Thyroid gland (tissue), 4 donors: ENCODE data around the gene MPG. TPM values are rescaled to one million over a fixed set of nuclear protein-coding genes. Genes with fewer than 3 reads are reported as not detected.

Experiments used
- DNase-seq, 2 donors: peaks; one replicate each; pipeline ENCODE4 v3.0.0-alpha.2; 2019
- H3K27ac ChIP-seq, 3 donors: fragments of 200-600 bp; sonication (generic); 1 replicate in 2 of 3; 2 replicates in 1 of 3; pipeline ENCODE4 v1.5.1; 2016 to 2019; ENCODE audit warnings: mild to moderate bottlenecking in 1 of 3, moderate library complexity in 1 of 3
- H3K27me3 ChIP-seq: fragments of 200-600 bp; sonication (generic); one replicate; pipeline ENCODE4 v1.5.1; 2019
- H3K36me3 ChIP-seq, 2 donors: fragments of 200-600 bp; sonication (generic); one replicate each; pipeline ENCODE4 v1.5.1; 2016 to 2019
- H3K4me1 ChIP-seq, 2 donors: fragments of 200-600 bp; sonication (generic); one replicate each; pipeline ENCODE4 v1.5.1; 2017 to 2019
- H3K4me3 ChIP-seq, 3 donors: fragments of 200-600 bp; sonication (generic); replicated peaks in 1 of 3; 1 replicate in 2 of 3; 2 replicates in 1 of 3; pipeline ENCODE4 v1.5.1; 2016; ENCODE audit warnings: mild to moderate bottlenecking in 1 of 3
- H3K9me3 ChIP-seq: fragments of 200-600 bp; sonication (generic); one replicate; pipeline ENCODE4 v1.5.1; 2017
- CTCF ChIP-seq, 6 experiments: fragments of 200-600 bp in 3 of 6; fragments of 450-650 bp in 3 of 6; sonication (generic) in 3 of 6; IDR thresholded peaks; one replicate each; pipeline ENCODE4 v1.5.1; 2016 to 2019; ENCODE audit warnings: antibody characterized with exemption in 6 of 6, mild to moderate bottlenecking in 2 of 6, inconsistent platforms in 1 of 6, moderate library complexity in 1 of 6
- POLR2A ChIP-seq, 2 donors: fragments of 450-650 bp; IDR thresholded peaks; one replicate each; pipeline ENCODE4 v1.6.1; 2017; ENCODE audit warnings: antibody characterized with exemption in 2 of 2, mild to moderate bottlenecking in 2 of 2, moderate library complexity in 1 of 2
- WGBS, 2 donors: methylation state at CpG; one replicate each; pipeline ENCODE4 v1.1.5; 2017; 5-methylcytosine and 5-hydroxymethylcytosine counted together
- intact Hi-C: fragments of 100-400 bp; cut with DNase I; formaldehyde crosslinking; loops from one replicate; pipeline ENCODE4 v1.15.1; 2023
- total RNA-seq, 4 donors: library from RNA; depleted of rRNA; stranded (reverse); fragments of >200 nt; gene quantifications; one replicate each; pipeline ENCODE4 v1.2.3, GENCODE V29; 2016

MPG gene
- total RNA-seq, 4 donors from 2014 or later, result 75.8 to 150 (median 104) TPM

- peaks cover 0 to 10% of the 10 kb centered on the region in 2 donors for H3K4me1 ChIP-seq
Measured at GRCh38 chr16:100989-101388, 23.0 kb downstream of the MPG start.

DNA sequence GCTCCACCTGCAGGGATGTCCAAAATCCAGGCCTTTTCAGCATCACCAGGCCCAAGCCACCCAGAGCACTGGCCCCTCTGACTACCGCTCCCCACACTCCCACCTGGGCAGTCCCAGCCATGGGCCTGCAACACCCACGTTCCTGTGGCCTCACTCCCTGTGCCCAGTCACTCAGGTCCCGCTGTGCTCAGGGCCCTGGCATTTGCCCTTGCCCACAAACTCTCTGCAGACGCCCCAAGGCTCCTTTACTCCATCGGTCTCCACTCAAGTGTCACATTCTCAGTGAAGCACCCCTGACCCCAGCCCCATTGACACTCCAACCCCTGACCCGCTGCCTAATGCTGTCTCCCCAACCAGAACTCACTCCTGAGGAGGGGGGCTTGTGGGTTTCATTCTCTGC, 23.6 kb downstream of the MPG start:
- DNase-seq, result no peak
- Histone ChIP-seq H3K36me3 (no peaks in the 10 kb centered on the region), H3K27me3 (no peaks in the 10 kb centered on the region), H3K9me3 (no peaks in the 10 kb centered on the region), H3K4me1 (peaks cover 0 to 10% of the 10 kb centered on the region in 2 donors), H3K4me3 (no peak overlapping the region), H3K27ac (peak overlapping the region in 1 of 3 donors; percentile 36)
- no peak for TF ChIP-seq CTCF (IDR thresholded peaks at IDR 0.05)
- no peak for TF ChIP-seq POLR2A (IDR thresholded peaks at IDR 0.05)
- WGBS, 2 donors, result 82 to 87% methylated on average over 6 of the region's 6 CpGs
- intact Hi-C loops, result no loop called here

More at GRCh38 chr16:100989-101388, 23.0 kb downstream of the MPG start:
- Histone ChIP-seq H3K4me3 (no peak overlapping the region), H3K27me3 (no peaks in the 10 kb centered on the region), H3K27ac (no peak overlapping the region), H3K36me3 (no peaks in the 10 kb centered on the region), H3K9me3 (no peaks in the 10 kb centered on the region)
- 73 to 78% methylated on average over 2 to 5 of the region's 5 CpGs for WGBS, 2 donors
- no peak for TF ChIP-seq CTCF (IDR thresholded peaks at IDR 0.05)
- no peak for TF ChIP-seq POLR2A (IDR thresholded peaks at IDR 0.05)
- DNase-seq, result no peak
- intact Hi-C loops, result no loop called here

GRCh38 chr16:102060-102855, 24.2 kb downstream of the MPG start:
- peak in 1 of 2 donors; percentile 17 for DNase-seq
- intact Hi-C loops, result no loop called here
- TF ChIP-seq POLR2A (IDR thresholded peaks at IDR 0.05) (no peak), CTCF (IDR thresholded peaks at IDR 0.05) (no peak)
- H3K4me3 ChIP-seq, result no peak overlapping the region
- peaks cover 0 to 10% of the 10 kb centered on the region in 2 donors for H3K4me1 ChIP-seq
- H3K36me3 ChIP-seq, result no peaks in the 10 kb centered on the region
- H3K27me3 ChIP-seq, result no peaks in the 10 kb centered on the region
- H3K27ac ChIP-seq, result peak overlapping the region in 1 of 3 donors; percentile 36
- WGBS, 2 donors, result 68 to 78% methylated on average over 17 to 19 of the region's 19 CpGs
- H3K9me3 ChIP-seq, result no peaks in the 10 kb centered on the region

GRCh38 chr16:104355-104754, 26.3 kb downstream of the MPG start:
- peaks cover 0 to 10% of the 10 kb centered on the region in 2 donors for H3K4me1 ChIP-seq
- 88 to 97% methylated on average over 5 of the region's 5 CpGs for WGBS, 2 donors

More at GRCh38 chr16:104355-104754, 26.3 kb downstream of the MPG start:
- no peak for DNase-seq
- H3K9me3 ChIP-seq, result no peaks in the 10 kb centered on the region
- intact Hi-C loops, result no loop called here
- no peak overlapping the region for H3K27ac ChIP-seq
- H3K4me3 ChIP-seq, result no peak overlapping the region
- peaks cover 2 to 6% of the 10 kb centered on the region in 2 donors for H3K36me3 ChIP-seq
- TF ChIP-seq CTCF (IDR thresholded peaks at IDR 0.05) (no peak), POLR2A (IDR thresholded peaks at IDR 0.05) (no peak)
- no peaks in the 10 kb centered on the region for H3K27me3 ChIP-seq
